Measurements from ENCODE around the gene OTULIN.

The OTULIN gene

GRCh38 chr5:14664270-14665100 is at the start of gene OTULIN:
Gene OTULIN, plus strand, starts transcription at chr5:14664718. Its CDS starts 108 bp downstream, at chr5:14664826.
- Mint-ChIP-seq H3K36me3 (peaks cover 2% of the 10 kb centered on the region), H3K4me3 (peak within 1 kb of the TSS; percentile 96), H3K27me3 (no peaks in the 10 kb centered on the region), H3K27ac (peak within 1 kb of the TSS; percentile 98), H3K9me3 (no peaks in the 10 kb centered on the region), H3K4me1 (peaks cover 70% of the 10 kb centered on the region)

- Mint-ChIP-seq H3K27ac (peak overlapping the region; percentile 23), H3K4me3 (no peak overlapping the region), H3K27me3 (no peaks in the 10 kb centered on the region), H3K4me1 (no peaks in the 10 kb centered on the region), H3K9me3 (peaks cover 3% of the 10 kb centered on the region), H3K36me3 (peaks cover 40% of the 10 kb centered on the region)
Measured at GRCh38 chr5:14615365-14615764, 49.2 kb upstream of the OTULIN start.

- Mint-ChIP-seq H3K27me3 (no peaks in the 10 kb centered on the region), H3K36me3 (peaks cover 35% of the 10 kb centered on the region), H3K9me3 (peaks cover 21% of the 10 kb centered on the region), H3K4me1 (no peaks in the 10 kb centered on the region), H3K4me3 (no peak overlapping the region), H3K27ac (no peak overlapping the region)
Measured at GRCh38 chr5:14617441-14617840, 47.1 kb upstream of the OTULIN start.

GRCh38 chr5:14627270-14627669 is 37.2 kb upstream of the OTULIN start:
- Mint-ChIP-seq H3K27ac (no peak overlapping the region), H3K36me3 (no peaks in the 10 kb centered on the region), H3K27me3 (peaks cover under 1% of the 10 kb centered on the region), H3K4me1 (no peaks in the 10 kb centered on the region), H3K9me3 (peaks cover 2% of the 10 kb centered on the region), H3K4me3 (no peak overlapping the region)

GRCh38 chr5:14628346-14628745 is 36.2 kb upstream of the OTULIN start:
- peaks cover 2% of the 10 kb centered on the region for H3K27me3 Mint-ChIP-seq
- H3K9me3 Mint-ChIP-seq: no peaks in the 10 kb centered on the region
- no peak overlapping the region for H3K4me3 Mint-ChIP-seq
- H3K4me1 Mint-ChIP-seq: no peaks in the 10 kb centered on the region
- H3K27ac Mint-ChIP-seq: no peak overlapping the region
- no peaks in the 10 kb centered on the region for H3K36me3 Mint-ChIP-seq

GRCh38 chr5:14630671-14631070 is 33.8 kb upstream of the OTULIN start:
- no peaks in the 10 kb centered on the region for H3K4me1 Mint-ChIP-seq
- H3K36me3 Mint-ChIP-seq: no peaks in the 10 kb centered on the region
- no peaks in the 10 kb centered on the region for H3K9me3 Mint-ChIP-seq
- no peak overlapping the region for H3K4me3 Mint-ChIP-seq
- peaks cover 2% of the 10 kb centered on the region for H3K27me3 Mint-ChIP-seq
- H3K27ac Mint-ChIP-seq: no peak overlapping the region

- Mint-ChIP-seq H3K4me1 (no peaks in the 10 kb centered on the region), H3K27ac (no peak overlapping the region), H3K27me3 (peaks cover 2% of the 10 kb centered on the region), H3K4me3 (no peak overlapping the region), H3K9me3 (no peaks in the 10 kb centered on the region), H3K36me3 (no peaks in the 10 kb centered on the region)
Measured at GRCh38 chr5:14635656-14636055, 28.9 kb upstream of the OTULIN start.

- no peaks in the 10 kb centered on the region for H3K36me3 Mint-ChIP-seq
- peaks cover 3% of the 10 kb centered on the region for H3K27me3 Mint-ChIP-seq
- no peak overlapping the region for H3K4me3 Mint-ChIP-seq
- no peak overlapping the region for H3K27ac Mint-ChIP-seq
- H3K4me1 Mint-ChIP-seq: no peaks in the 10 kb centered on the region
- no peaks in the 10 kb centered on the region for H3K9me3 Mint-ChIP-seq
Measured at GRCh38 chr5:14640765-14641164, 23.8 kb upstream of the OTULIN start.

- Mint-ChIP-seq H3K27me3 (peaks cover 4% of the 10 kb centered on the region), H3K36me3 (no peaks in the 10 kb centered on the region), H3K27ac (no peak overlapping the region), H3K4me1 (no peaks in the 10 kb centered on the region), H3K9me3 (no peaks in the 10 kb centered on the region), H3K4me3 (no peak overlapping the region)
Measured at GRCh38 chr5:14644623-14645237, 19.8 kb upstream of the OTULIN start.

GRCh38 chr5:14650052-14650451 is 14.5 kb upstream of the OTULIN start:
- Mint-ChIP-seq H3K9me3 (no peaks in the 10 kb centered on the region), H3K4me1 (no peaks in the 10 kb centered on the region), H3K36me3 (no peaks in the 10 kb centered on the region), H3K27ac (no peak overlapping the region), H3K27me3 (peaks cover 5% of the 10 kb centered on the region), H3K4me3 (no peak overlapping the region)

- H3K36me3 Mint-ChIP-seq: no peaks in the 10 kb centered on the region
- no peak overlapping the region for H3K27ac Mint-ChIP-seq
- peaks cover 3% of the 10 kb centered on the region for H3K27me3 Mint-ChIP-seq
- H3K4me3 Mint-ChIP-seq: no peak overlapping the region
- no peaks in the 10 kb centered on the region for H3K9me3 Mint-ChIP-seq
- H3K4me1 Mint-ChIP-seq: peaks cover 4% of the 10 kb centered on the region
Measured at GRCh38 chr5:14655146-14655741, 9.3 kb upstream of the OTULIN start.

GRCh38 chr5:14656898-14657297 is 7.6 kb upstream of the OTULIN start:
- Mint-ChIP-seq H3K4me1 (peaks cover 13% of the 10 kb centered on the region), H3K4me3 (no peak overlapping the region), H3K27ac (no peak overlapping the region), H3K9me3 (no peaks in the 10 kb centered on the region), H3K27me3 (no peaks in the 10 kb centered on the region), H3K36me3 (no peaks in the 10 kb centered on the region)

GRCh38 chr5:14659821-14660607 is 4.5 kb upstream of the OTULIN start:
- H3K4me3 Mint-ChIP-seq: no peak overlapping the region
- no peaks in the 10 kb centered on the region for H3K36me3 Mint-ChIP-seq
- H3K4me1 Mint-ChIP-seq: peaks cover 36% of the 10 kb centered on the region
- no peak overlapping the region for H3K27ac Mint-ChIP-seq
- H3K27me3 Mint-ChIP-seq: no peaks in the 10 kb centered on the region
- H3K9me3 Mint-ChIP-seq: no peaks in the 10 kb centered on the region

GRCh38 chr5:14660833-14661232 is 3.7 kb upstream of the OTULIN start:
- Mint-ChIP-seq H3K27ac (no peak overlapping the region), H3K9me3 (no peaks in the 10 kb centered on the region), H3K4me1 (peaks cover 40% of the 10 kb centered on the region), H3K27me3 (no peaks in the 10 kb centered on the region), H3K4me3 (no peak overlapping the region), H3K36me3 (no peaks in the 10 kb centered on the region)

GRCh38 chr5:14662721-14663260 is 1.7 kb upstream of the OTULIN start:
- Mint-ChIP-seq H3K27ac (no peak overlapping the region), H3K4me1 (peaks cover 57% of the 10 kb centered on the region), H3K27me3 (no peaks in the 10 kb centered on the region), H3K9me3 (no peaks in the 10 kb centered on the region), H3K4me3 (peak overlapping the region; percentile 96), H3K36me3 (no peaks in the 10 kb centered on the region)

All from activated naive CD4-positive, alpha-beta T cell treated with anti-CD3 and anti-CD28 coated beads, Interleukin-2, amount 50 U/mL, for 24 hours (primary cell).